ENCODE measurements around the gene ANO7. TPM values are rescaled to one million over a fixed set of nuclear protein-coding genes. Genes with fewer than 3 reads are reported as not detected.

Gene ANO7
- total RNA-seq, 2 experiments from 2014 or later: 0.14 to 0.25 TPM

- POLR2A ChIA-PET: no interaction called here
- no peaks in the 10 kb centered on the region for H3K36me3 Mint-ChIP-seq (ENCODE audit: low read depth)
Measured at GRCh38 chr2:241198381-241199279, 10.2 kb downstream of the ANO7 start.

GRCh38 chr2:241199286-241199685, 10.8 kb downstream of the ANO7 start:
- Mint-ChIP-seq H3K4me1 (ENCODE audit: low read depth) (no peaks in the 10 kb centered on the region), H3K27ac (no peak overlapping the region), H3K9me3 (no peaks in the 10 kb centered on the region), H3K4me3 (no peak overlapping the region), H3K27me3 (no peaks in the 10 kb centered on the region), H3K36me3 (ENCODE audit: low read depth) (no peaks in the 10 kb centered on the region)
- Histone ChIP-seq H3K36me3 (ENCODE audit: insufficient read depth, low read length) (no peaks in the 10 kb centered on the region), H3K27me3 (ENCODE audit: control insufficient read depth in 1 of 2, insufficient read depth in 2 of 2, low read length in 2 of 2) (no peaks in the 10 kb centered on the region), H3K4me3 (ENCODE audit: low read length) (no peak overlapping the region), H3K4me1 (ENCODE audit: insufficient read depth, low read length) (no peaks in the 10 kb centered on the region), H3K9me3 (ENCODE audit: control insufficient read depth in 1 of 2, insufficient read depth in 1 of 2, low read length in 2 of 2) (no peaks in the 10 kb centered on the region), H3K27ac (ENCODE audit: low read depth in 1 of 2, low read length in 2 of 2) (no peak overlapping the region)
- intact Hi-C loops (cut with DNase I, micrococcal nuclease): no loop called here
- ChIA-PET CTCF (no interaction called here), POLR2A (no interaction called here)
- DNase-seq: no peak
- no peak for ATAC-seq (ENCODE audit: poor library complexity)
- no peak for TF ChIP-seq CTCF (IDR thresholded peaks at IDR 0.05)

More at GRCh38 chr2:241198381-241199279, 10.2 kb downstream of the ANO7 start:
- no peak for ATAC-seq (ENCODE audit: poor library complexity)
- no peak for DNase-seq
- TF ChIP-seq CTCF (IDR thresholded peaks at IDR 0.05): no peak
- no peaks in the 10 kb centered on the region for H3K9me3 Mint-ChIP-seq
- Histone ChIP-seq H3K4me3 (ENCODE audit: low read length) (no peak overlapping the region), H3K27ac (ENCODE audit: low read depth in 1 of 2, low read length in 2 of 2) (no peak overlapping the region), H3K27me3 (ENCODE audit: control insufficient read depth in 1 of 2, insufficient read depth in 2 of 2, low read length in 2 of 2) (no peaks in the 10 kb centered on the region), H3K4me1 (ENCODE audit: insufficient read depth, low read length) (no peaks in the 10 kb centered on the region), H3K36me3 (ENCODE audit: insufficient read depth, low read length) (no peaks in the 10 kb centered on the region), H3K9me3 (ENCODE audit: control insufficient read depth in 1 of 2, insufficient read depth in 1 of 2, low read length in 2 of 2) (no peaks in the 10 kb centered on the region)
- no peaks in the 10 kb centered on the region for H3K27me3 Mint-ChIP-seq
- CTCF ChIA-PET: no interaction called here
- H3K27ac Mint-ChIP-seq: no peak overlapping the region
- intact Hi-C loops (cut with DNase I, micrococcal nuclease): no loop called here
- H3K4me3 Mint-ChIP-seq: no peak overlapping the region
- no peaks in the 10 kb centered on the region for H3K4me1 Mint-ChIP-seq (ENCODE audit: low read depth)

- ATAC-seq (ENCODE audit: poor library complexity) (no peak), DNase-seq (peak in 1 of 14 experiments; percentile 0)
- H3K27ac Mint-ChIP-seq: no peak overlapping the region
- no peaks in the 10 kb centered on the region for H3K27me3 Mint-ChIP-seq
- no peak overlapping the region for H3K4me3 Mint-ChIP-seq
- intact Hi-C loops (cut with DNase I, micrococcal nuclease): no loop called here
- Histone ChIP-seq H3K27ac (ENCODE audit: low read depth in 1 of 2, low read length in 2 of 2) (no peak overlapping the region), H3K27me3 (ENCODE audit: control insufficient read depth in 1 of 2, insufficient read depth in 2 of 2, low read length in 2 of 2) (no peaks in the 10 kb centered on the region), H3K36me3 (ENCODE audit: insufficient read depth, low read length) (no peaks in the 10 kb centered on the region), H3K4me1 (ENCODE audit: insufficient read depth, low read length) (no peaks in the 10 kb centered on the region), H3K9me3 (ENCODE audit: control insufficient read depth in 1 of 2, insufficient read depth in 1 of 2, low read length in 2 of 2) (no peaks in the 10 kb centered on the region), H3K4me3 (ENCODE audit: low read length) (no peak overlapping the region)
- H3K9me3 Mint-ChIP-seq: no peaks in the 10 kb centered on the region
- TF ChIP-seq CTCF (IDR thresholded peaks at IDR 0.05): no peak
- ChIA-PET POLR2A (no interaction called here), CTCF (no interaction called here)
- H3K4me1 Mint-ChIP-seq (ENCODE audit: low read depth): no peaks in the 10 kb centered on the region
- H3K36me3 Mint-ChIP-seq (ENCODE audit: low read depth): no peaks in the 10 kb centered on the region
Measured at GRCh38 chr2:241199897-241200821, 11.7 kb downstream of the ANO7 start.

Data from CD4-positive, alpha-beta T cell (primary cell).